TTC549 (cell line): ENCODE results near the gene SOX6.
"Not testable (repeated sequence)": the region's sequence is repeated elsewhere in the genome, so short reads cannot be mapped to it uniquely, and the experiment has no call there.

Experiments
- FAIRE-seq: peaks from 2 replicates; lab custom pipeline; 2012; peaks lifted over from hg19 to GRCh38; lab: Jason Lieb, UNC

The SOX6 gene

DNA sequence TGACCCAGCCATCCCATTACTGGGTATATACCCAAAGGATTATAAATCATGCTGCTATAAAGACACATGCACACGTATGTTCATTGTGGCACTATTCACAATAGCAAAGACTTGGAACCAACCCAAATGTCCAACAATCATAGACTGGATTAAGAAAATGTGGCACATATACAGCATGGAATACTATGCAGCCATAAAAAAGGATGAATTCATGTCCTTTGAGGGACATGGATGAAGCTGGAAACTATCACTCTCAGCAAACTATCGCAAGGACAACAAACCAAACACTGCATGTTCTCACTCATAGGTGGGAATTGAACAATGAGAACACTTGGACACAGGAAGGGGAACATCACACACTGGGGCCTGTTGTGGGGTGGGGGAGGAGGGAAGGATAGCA, 209.4 kb downstream of the SOX6 start:
- FAIRE-seq = not testable (repeated sequence)

DNA sequence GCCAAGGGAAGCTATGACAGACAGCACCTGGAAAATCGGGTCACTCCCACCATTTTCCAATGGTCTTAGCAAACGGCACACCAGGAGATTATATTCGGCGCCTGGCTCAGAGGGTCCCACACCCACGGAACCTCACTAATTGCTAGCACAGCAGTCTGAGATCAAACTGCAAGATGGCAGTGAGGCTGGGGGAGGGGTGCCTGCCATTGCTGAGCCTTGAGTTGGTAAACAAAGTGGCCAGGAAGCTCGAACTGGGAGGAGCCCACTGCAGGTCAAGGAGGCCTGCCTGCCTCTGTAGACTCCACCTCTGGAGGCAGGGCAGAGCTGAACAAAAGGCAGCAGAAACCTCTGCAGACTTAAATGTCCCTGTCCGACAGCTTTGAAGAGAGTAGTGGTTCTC, 214.7 kb downstream of the SOX6 start:
- FAIRE-seq = not testable (repeated sequence)

DNA sequence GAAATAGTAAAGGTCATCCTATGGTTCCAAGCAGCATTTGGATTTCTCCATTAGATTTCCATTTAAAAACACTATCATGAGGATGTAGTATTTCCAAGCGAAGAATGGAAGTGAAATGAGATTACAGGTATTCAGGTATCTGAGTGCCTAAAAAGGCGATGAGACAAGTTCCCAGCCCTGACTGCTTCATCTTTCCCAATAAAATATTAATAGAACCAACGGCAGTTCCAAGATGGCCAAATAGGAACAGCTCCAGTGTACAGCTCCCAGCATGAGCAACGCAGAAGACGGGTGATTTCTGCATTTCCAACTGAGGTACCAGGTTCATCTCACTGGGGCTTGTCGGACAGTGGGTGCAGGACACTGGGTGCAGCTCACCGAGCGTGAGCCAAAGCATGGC, 215.2 kb downstream of the SOX6 start:
- not testable (repeated sequence) for FAIRE-seq

DNA sequence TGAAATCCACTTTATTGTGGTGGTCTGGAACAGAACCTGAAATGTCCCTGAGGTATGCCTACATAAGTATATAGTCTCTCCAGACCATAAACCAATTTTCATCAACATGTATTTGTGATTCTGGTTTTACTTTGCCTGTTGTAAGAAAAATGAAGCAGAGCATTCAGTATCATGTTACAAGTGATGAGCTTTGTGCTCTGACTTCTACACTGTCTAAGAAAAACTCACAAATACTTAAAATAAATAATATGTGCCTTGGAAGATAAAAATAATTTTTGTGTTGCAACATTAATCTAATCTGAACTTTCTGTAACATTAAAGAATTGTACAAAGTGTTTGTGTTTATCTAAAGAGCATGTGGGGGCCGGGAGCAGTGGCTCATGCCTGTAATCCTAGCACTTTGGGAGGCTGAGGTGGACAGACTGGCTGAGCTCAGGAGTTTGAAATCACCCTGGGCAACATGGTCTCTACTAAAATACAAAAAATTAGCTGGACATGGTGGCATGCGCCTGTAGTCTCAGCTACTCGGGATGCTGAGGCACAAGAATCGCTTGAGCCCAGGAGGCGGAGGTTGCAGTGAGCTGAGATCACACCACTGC, 219.5 kb downstream of the SOX6 start:
- FAIRE-seq = no peak

DNA sequence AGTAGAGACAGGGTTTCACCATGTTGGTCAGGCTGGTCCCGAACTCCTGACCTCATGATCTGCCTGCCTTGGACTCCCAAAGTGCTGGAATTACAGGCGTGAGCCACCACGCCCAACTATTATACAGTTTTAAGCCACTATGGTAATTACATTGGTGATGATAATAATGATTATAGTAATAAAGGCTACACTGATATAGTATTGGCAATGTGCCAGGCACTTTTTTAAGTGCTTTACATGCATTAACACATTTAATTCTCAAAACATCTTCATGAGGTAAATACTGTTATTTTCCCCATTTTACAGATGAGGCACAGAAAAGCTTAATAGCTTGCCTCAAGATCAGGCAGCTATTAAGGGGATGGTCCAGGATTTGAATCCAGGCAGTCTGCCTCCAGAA, 222.5 kb downstream of the SOX6 start:
- no peak for FAIRE-seq

DNA sequence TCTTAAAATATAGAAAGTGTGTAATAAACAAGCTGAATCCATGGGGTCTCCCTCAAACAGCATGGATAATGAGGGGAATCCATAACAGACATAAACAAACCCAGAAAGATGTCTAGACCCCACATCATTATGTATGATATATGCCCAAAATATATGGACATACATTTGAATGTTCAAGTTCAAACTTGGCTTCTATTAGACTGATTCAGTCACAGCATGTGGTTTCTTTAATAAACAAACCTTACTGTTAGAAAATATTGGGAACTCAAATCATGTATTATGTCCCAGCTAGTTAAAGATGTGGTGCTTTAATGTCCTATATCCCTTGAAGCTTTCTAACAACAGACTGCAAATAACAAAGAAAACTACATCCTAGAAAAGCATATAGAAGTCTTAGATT, 228.6 kb downstream of the SOX6 start:
- FAIRE-seq = no peak

DNA sequence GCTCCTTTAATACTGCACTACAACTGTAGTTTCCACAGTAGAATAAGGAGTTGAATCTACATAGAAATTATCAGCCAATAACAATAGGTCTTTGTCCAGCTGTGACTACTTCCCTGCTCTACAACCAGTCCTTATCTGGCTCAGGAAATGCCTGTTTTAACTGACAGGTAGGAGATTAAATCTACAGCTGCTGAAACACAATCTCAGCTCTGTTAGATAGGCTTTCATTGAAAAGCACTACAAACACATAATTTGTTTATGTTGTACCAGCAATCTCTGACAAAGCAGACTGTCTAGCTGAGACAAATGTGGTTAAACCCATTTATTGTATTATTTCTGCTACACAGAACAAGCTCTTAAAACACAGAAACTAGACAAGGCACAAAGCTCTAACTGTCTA, 230.0 kb downstream of the SOX6 start:
- FAIRE-seq = no peak

DNA sequence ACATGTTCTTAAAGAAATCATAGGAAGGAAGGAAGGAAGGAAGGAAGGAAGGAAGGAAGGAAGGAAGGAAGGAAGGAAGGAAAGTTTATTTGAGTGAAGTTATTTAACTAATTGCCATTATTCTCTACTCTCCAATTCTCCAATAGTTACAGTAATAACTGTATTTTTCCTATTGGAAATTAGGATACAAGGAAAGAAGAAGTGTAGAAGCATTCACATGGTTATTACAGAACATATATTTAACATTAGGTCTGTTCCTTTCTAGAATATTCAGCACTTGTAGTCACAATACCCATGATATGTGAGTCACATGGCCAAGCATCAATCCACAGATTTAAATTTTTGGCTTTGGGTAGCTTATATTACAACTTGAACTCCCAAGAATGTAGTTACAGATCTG, 230.6 kb downstream of the SOX6 start:
- no peak for FAIRE-seq

DNA sequence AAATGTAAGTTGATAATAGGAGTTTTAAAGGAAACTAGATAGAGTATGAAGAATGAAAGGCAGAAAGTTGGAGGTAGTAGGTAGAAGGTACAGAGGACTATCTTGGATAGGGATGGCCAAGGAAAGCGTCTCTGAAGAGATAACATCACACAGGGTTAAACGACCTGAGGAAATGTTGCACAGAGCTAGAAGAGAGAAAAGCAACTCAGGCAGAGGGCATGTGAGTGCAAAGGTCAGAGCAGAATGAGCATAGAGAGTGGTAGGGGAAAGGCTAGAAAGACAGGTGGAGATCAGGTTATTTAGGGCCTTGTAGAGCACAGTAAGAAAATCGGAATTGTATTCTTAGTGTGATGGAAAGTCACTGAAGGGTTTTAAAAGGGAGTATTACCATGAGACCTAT, 232.0 kb downstream of the SOX6 start:
- FAIRE-seq = no peak

DNA sequence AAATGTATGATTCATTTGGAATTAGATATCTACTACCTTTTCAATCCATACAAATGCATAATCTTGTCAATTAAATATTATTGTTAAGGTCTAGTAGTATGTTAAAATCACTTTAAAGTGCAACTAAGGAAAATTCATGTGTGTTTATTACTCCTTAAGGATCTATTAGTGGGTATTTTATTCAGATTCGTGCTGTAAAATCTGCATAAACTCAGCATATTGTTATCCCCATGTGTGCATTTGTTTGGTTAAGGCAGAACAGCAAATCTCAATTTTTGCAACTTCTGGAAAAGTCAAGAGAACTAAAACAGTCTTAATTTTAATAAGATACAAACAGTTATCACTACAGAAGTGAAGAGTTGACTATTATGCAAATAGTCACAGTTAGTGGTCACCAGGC, 234.5 kb downstream of the SOX6 start:
- FAIRE-seq = no peak

DNA sequence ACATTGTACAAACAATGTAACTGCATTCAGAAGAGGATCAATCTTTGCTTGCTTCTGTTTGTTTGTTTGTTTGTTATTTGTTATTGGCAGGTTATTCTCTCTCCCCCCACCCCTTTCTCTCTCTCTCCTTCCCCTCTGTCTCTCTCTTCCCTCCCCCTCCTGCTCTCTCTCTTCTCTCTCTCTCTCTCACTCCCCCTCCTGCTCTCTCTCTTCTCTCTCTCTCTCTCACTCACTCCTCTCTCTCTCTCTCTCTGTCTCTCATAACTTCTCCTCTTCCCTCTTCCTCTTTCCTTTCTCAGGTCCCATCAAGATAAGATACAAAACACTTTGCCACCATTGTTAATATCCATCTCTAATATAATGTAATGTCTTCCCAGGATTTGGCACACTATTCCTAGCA, 236.3 kb downstream of the SOX6 start:
- no peak for FAIRE-seq

DNA sequence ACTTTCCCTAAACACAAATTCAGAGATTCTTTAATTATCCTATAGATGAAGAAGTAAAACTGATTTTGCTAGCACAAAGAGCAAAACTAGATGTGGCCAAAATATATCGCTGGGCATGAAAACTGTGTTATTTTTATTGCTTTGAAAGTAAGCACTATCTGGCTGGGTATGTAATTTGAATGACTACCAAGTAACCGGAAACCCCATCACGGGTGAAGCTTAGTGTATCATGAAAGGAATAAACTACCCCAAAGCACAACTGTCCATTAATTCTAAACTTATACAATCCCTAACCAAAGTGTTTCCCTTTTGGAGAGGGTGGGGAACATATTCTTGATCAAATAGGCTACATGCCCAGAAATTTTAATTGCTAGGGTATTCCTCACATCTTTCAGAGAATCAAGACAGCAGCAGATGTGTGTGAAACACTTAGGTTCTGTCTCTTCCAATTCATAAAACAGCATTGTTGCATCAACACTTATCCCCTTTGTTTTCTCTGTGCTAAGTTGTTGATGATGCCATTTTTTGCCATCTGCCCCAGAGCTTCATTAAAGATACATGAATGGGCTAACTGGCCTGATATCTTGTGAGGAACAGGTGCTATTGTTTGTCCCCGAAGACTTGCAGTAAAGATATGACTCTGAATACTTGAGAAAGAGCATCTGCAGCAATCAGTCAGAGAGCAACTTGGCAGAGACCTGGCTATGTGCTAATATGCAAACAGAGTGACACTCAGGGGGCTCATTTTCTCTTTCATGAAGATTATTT, 238.2 kb downstream of the SOX6 start:
- no peak for FAIRE-seq

DNA sequence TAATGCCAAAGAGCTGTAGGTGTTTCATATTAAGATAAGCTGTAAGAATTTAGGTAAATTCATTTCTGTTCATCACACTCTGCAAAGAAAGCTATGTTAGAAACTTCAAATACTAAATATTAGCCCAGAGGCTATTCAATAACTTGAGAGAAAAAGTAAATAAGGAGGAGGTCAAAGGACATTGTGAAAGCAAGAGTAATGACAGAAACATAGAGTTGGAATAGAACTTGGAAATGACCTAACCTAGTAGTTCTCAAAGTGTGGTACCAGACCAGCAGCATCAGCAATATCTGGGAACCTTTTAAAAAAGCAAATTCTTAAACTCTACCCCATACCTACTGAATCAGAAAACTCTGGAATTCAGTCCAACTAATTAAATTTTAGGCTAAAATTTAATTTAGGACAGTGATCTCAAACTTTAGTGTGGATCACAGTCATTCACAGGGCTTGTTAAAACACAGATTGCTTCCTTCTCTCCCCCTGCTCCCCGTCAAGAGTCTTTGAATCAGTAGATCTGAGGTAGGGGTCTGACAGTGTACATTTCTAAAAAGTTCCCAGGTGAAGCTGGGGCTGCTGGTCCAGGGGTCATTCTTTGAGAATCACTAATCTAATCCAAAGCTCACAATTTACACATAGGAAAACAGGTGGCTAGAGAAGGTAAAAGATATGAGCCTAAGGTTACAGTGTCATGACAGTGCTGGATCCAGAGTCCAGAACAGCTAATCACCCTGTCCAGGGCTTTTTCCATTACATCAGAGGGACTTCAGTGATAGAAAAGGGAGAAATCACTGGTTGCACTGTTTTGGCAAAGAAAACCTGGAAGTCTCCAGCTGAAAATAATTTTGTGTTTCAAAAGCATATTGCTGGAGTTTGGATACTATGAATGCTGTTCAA, 241.1 kb downstream of the SOX6 start:
- no peak for FAIRE-seq

DNA sequence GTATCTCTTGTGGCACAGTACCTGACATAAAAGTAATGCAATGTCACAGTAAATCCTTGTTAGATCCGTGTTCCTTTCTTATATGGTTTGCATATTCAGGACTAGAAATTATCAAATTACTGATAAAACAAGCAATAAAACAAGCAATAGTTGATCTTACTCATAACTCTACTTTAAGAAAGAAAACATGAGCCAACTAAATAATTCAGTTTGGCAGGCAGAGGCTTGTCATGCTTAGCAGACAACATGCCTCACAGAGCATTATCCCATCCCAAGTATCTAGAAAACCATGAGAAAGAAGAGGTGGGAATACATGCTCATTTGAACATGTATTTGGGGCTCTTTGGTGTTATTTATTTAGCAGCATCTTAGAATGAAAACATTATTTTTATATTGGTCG, 241.9 kb downstream of the SOX6 start:
- no peak for FAIRE-seq

DNA sequence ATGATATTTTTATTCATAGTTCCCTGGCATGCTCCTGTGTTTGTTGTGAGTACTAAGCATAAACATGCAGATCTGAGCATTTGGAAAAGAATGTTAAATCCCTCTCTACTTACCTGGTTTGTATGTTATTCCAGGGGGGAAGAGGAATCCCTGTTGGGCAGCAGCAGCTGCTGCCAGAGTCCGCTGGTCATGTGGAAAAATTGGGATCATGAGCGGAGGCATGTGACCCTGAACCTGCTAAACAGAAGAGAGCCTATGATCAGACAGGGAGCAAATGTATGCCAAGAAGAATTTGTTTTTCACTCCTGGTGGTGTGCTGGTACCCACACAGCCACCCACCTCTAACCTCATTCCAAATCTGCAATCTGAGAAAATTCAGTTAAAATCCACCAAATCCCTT, 244.7 kb downstream of the SOX6 start:
- FAIRE-seq = no peak

DNA sequence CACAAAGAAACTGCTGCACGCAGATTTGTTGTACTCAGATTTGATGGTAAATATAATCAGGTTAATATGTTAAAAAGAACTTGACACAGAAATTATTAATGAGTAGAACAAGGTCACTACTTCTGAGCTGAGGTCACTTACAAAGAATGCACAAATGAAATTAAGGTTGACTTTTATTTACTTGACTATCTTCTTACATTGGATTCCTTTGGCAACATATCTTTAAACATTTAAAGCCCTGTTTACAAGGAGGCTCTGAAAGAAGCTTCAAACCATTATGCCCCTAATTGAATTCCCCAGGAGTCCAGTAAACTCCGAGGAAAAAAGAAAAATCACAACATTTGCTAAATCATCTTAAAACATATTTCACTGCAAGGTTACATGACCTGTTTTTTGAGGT, 245.5 kb downstream of the SOX6 start:
- no peak for FAIRE-seq

DNA sequence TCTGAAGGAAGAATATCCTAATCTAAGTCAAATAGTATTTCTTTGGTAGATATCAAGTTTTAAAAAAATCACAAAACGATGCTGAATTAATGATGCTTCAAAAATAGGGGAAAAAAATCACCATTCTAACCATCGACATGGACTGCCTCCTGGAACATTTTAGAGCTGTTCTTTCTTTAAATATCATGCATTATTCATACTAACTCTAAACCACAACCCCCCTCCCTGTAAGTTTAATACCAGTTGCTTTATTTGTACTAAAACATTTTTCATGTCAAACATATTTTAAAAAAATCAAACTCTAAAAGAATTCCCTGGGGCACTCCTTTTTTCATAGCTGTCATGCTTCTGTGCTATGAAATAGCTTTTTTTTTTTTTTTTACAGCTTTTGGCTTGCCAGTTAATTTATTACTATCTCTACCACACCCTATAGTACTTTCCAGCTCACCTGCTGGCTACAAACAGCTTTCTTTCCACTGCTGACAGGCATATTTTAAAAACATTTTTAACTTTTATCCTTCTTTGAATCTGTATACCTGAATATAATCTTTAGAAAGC, 256.9 kb downstream of the SOX6 start:
- no peak for FAIRE-seq

DNA sequence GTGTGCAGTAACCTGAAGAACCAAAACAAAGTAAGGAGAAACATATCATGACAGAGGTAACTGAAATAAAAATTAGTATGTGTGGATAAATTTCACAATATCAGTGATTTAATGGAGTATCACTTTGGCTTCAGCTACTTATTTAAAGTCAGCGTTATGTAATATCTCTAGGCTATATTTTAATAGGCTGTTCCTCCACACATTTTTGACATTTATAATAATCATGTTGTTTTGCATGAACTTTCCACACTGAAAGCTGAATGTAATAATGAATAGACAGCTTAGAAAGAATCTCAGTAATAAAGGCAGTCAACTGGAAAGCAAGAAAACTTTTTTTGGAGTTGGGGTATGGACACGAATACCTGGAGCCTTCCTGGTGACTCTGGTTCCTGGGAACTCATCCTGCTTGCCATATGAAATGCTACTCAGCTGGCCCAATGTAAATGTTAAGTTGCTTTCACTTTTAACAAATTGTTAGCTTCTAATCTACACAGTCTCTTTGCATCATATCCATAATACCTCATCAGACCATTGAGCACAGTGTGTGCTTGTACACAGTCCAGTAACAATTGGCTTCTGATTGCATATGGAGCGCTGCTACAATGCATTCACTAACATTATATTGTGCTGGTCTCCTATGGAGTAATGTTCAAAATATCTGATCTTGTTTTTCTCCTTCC, 257.7 kb downstream of the SOX6 start:
- FAIRE-seq = no peak

DNA sequence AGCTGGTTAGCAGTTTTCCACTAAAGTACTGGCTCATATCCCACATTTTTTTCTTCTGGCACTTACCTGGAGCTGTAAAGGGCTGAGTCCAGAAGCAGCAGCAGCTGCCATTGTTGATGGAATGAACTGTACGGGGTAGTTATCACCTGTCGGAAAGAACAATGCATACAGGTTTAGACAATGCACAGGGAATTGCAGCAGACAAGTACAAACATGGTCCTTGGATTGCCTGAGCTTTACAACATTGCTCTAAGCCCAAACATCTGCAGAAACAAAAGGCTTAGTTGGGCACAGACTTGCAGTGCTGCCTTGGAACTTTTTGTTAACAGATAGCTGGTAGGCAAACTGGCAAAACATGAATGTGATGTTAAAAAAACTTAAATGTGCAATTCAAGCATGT, 258.8 kb downstream of the SOX6 start:
- no peak for FAIRE-seq

DNA sequence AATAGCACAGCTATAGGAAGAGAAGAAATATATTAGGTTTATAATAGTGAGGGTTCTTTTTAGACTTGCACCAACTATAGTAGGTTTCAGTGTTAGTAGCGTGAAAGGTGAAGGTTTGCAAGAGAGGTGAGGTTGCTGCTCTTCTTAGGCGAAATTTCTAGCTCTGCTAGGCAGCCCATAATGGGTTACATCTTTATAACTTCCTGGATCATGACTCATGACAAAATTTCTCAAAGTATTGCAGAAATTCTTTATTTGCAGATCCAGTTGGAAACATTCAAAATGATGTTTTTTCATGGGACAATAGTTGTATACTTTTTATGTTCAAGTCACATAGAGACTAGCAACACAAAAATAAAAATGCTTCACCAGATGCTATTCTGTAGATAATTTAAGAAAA, 260.0 kb downstream of the SOX6 start:
- no peak for FAIRE-seq

DNA sequence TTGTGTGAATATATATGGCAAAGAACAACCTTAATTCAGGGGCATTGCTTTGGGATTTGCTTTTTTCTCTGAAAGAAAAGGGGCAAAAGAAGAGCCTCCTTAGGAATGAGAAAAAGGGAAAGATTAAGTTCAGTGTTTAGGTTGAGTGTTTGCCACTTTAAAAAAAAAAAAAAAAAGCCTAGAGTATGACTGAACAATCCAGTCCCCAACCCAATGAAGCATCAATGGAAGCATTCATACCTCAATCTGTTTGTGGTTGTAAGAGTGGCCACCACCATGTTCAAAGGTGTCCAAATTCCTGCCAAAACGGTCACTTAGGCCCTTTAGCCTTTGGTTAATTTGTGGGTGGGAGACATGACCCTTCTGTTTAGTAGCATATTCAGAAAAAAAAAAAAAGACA, 260.6 kb downstream of the SOX6 start:
- FAIRE-seq = no peak

DNA sequence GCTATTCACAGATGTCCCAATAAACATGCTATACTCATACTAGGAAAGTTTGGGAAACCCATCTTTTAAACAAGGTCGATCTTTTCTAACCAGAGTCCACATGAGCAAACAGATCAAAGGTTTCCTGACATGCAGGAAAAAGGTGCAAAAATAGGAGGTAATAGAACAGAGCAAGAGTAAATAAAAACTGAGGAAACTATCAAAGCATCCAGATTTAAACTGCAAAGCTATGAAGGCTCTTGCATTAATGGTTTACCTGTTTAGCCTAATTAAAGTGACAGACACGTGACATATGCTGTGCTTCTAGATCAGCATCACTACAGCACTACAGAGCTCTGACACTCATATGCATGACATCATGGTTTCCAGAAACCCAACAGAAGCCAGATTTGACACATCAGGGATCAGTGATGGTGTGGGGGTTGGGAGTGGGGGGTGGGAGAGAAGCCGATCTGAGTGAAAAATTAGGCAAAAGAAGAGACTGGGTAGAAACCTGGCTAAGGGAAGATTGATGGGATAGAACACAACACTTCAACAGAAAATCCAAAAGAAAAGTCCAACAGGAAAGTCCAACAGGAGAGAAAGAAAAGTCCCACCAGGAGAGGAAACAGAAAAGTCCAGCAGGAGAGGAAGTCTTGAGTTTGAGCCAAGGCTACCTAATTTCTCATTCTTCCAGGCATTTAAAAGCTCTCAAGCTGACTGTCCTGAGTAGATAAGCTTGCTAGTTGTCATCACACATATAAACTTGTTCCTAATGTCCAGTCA, 262.3 kb downstream of the SOX6 start:
- no peak for FAIRE-seq
